NCI-H69 (cell line): ENCODE data around the gene CPED1.
A peak's percentile ranks its signal among the peaks of the same experiment; 100 is the strongest.

Experiments
- DNase-seq: peaks from one replicate; lab custom pipeline; 2025; lab: John Stamatoyannopoulos, UW

CPED1 gene

DNA sequence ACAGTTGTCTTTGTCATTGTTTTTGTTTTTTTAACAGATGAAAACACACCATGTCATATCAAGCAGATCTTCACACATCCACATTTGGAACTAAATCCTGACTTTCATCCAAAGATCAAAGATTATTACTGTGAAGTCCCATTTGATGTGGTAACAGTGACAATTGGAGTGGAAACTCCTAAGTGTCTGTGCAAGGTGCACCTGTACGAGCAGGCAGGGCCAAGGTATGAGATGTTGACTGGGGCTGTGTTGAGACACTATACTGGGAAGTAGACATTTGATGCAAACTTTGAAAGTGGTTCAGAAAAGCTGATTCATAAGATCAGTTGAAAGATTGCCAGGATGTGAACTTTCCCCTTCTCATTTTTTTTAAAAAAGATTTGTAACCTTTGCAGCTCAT lies 152.3 kb downstream of the CPED1 start:
- DNase-seq = no peak

DNA sequence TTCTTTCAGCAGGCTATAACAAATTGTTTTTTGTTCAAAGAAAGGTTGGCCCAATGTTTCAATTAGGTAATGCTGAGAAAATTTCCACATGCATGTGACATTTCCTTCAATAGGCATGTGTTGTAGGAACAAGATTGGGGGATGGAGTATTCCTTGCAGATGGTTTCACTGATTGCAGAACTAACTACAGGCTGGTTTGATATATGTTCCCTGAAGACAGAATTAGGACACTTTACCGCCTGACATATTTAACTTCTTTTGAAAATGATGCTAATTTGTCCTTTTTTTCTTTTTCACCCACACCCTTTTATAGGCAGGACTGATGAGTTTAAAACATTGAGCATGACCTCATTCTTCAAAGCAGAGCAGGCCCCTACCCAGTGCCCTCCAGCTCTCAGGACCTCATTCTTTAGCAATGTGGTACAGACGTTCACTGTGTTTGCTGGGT lies 163.3 kb downstream of the CPED1 start:
- peak; percentile 62 for DNase-seq

DNA sequence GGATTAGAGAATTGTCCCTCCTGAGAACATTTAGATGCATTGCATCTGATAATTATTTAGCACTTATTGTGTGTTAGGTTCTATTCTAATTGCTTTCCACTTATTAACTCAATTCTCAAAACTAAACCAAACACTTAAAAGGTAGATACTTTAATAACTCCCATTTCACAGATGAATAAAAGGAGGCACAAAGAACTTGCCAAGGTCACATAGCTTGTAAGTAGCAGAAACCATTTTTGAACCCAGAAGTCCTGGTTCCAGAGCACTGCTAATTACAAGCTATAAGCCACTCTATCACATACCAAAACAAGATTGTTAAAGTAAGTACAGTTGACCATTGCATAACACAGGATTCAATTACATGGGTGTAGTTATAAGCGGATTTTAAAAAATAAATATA lies 164.9 kb downstream of the CPED1 start:
- no peak for DNase-seq

DNA sequence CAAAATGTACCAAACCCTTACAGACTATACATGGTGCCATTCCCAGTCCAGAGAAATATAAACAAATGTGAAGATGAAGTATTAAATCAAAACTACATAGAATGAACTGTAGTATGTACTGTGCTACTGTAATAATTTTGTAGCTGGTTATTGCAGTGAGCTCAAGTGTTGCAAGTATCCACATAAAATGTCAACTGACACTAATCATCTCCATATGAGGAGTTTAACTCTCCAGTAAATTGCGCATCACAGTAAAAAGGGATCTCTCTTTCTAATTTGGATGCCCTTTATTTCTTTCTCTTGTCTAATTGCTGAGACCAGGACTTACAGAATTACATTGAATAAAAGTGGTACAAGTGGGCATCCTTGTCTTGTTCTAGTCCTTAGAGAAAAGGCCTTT lies 165.5 kb downstream of the CPED1 start:
- DNase-seq = no peak

DNA sequence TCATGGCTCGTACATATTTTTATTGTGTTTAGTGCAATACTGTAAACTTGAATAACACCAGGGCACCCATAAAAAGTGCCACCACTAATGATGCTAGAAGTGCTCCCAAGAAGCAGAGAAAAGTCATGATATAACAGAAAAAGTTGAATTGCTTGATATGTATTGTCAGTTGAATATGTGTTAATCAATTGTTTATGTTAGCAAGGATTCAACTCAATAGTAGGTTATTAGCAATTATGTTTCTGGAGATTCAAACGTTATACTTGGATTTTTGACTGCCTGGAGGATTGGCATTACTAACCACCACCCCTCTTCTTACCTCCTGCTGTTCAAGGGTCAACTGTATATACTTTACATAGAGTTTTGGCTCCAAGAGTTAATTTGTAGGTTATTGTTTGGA lies 168.3 kb downstream of the CPED1 start:
- no peak for DNase-seq

DNA sequence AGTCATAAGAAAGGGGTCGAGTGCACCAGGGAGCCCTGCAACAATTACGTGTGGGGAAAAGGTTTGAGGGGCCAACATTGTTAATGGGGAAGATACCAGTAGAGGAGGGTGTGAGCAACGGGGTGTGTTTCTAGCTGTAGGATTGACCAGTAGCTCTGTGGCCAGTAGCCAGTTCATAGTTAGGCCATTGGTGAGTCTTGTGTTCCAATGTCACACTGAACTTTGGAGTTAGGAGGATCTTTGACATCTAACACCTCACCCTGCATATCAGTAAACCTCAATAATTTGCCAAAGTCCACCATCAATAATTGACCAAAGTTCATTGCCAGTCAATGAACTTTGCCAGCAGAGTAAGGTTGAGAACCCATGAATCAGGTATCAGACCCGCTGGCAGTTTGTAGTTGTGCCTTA lies 168.8 kb downstream of the CPED1 start:
- DNase-seq = no peak

DNA sequence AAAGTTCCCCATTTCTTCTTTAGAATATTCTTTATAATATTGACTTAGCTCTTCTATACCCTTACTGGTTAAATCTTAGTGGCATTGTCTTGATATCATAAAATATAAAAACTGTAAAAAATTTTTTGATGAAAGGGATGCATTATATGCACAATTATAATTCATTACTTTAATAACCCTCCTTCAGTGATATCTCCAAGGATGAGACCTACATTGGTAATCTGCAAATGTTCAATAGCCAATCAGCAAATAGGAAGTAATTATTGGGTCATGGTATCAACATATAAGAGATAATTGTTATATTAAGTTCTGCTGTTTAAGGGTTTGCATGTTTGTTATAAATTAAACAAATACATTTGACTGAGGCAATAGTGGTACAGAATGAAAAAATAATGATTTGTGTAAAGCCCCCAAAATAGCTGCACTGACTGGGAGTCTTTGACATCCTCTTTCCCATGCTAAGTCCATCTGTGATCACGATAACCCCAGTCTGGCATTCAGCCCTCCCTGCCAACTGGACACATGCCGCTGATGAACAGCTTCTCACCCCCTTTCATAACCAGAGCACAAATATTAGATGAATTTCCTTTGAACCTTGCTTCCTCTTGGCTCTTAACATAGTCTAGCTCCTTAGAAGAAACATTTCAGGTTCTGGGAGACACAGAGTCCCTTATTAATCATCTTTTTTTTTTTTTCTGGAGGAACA lies 169.5 kb downstream of the CPED1 start:
- DNase-seq = no peak

DNA sequence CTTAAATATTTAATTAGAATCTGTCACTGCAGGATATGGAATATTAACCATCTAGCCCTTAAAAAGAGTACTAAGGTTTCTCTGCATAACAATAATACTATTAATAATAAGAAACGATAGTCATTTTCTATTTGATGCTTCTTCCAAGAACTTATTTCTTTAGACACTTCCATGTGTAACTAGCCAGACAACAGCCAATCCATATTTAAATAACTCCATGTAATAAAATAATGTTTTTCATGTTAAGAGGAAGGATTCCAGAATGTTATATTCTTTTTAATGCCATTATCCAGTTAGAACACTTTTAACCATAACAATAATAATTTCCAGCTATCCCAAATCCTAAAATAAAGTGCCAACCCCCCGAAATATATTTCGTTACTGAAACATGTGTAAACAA lies 170.2 kb downstream of the CPED1 start:
- no peak for DNase-seq

DNA sequence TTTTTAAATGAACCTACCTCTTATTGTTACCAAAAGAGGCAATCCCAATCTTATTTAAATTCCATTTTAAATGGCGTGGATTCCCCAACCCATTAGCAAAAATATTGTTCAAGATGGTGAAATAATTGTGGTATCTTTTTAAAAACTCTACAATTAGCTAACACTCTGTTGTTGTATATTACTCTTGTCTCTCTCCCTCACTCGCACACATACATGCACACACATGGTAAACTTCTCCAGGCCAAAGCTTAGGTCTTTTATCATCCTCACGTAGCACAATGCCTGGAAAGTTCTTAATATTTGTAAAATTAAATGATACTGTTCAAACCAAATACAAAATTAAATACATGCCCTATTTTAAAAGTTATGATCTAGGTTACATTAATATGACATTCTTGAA lies 171.0 kb downstream of the CPED1 start:
- DNase-seq = no peak

DNA sequence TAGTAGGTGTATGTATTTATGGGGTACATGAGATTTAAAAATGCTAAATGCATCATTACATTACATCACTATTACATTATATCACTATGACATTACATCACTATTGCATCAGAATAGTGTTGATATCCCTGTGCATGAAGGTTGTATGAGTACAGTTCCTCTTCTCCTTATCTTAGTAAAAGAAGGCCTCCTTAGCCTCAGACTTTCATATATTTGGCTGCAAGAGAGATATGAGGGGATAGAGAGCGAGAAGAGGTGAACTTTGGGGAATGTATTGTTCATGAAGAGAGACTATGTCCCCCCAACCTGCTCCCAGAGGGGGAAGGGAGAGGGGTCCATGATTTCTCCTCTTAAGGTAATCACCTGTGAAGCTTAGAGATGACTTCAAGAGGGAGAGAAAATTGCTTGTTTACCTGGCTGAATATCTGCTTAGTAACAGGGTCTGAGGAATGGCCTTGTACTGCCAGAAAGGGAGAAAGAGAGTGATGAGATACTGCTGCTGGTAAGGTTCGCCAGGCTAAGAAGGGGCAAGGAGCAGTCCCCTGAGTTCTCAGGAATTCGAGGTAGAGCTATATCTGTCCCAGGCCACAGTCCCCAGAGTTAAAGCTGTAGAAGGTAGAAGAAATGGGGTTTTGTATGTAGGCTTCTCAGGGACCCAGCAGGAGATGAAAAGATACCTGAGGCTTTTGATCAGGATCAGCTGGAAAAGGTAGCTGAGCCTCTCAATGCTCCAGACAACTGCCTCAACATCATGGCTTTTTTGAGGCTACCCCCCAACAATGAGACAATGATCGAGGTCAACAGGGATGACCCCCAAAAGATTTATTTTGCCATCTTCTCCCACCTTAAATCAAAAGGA lies 171.9 kb downstream of the CPED1 start:
- DNase-seq = no peak

DNA sequence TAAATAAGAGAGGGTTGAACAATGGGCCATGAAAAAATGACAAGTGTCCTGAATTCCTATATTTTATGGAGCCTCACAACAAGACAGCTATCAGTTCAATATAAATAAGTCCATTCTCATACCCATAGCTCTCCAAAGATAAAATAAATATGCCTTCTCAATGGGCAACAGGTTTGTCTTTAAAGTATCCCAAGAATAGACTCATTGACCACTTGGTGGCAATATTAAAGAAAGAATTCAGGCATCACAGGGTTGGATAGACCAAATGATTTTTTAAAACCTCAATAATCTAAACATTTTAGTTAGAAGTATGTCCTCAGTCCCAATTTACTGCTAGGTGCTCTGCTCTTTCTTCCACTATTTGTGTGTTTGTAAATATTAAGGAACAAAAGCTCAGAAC lies 175.2 kb downstream of the CPED1 start:
- DNase-seq = peak; percentile 45

DNA sequence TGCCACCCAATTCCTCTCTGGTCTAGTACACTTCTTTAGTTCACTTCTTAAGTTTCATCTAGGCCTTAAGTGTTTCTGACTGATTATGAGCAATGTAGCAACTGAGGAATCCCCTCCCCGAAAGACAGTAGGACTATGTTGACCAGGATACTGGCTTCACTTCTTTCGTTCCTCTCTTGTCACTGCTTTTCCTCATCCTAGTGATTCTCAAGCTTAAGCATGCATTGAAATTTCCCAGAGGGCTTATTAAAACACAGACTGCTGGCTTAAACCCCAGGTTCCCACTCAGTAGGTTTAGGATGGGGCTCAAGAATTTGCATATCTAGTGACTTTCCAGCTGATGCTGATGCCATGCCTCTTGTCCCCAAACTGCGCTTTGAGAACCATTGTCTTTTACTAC lies 175.7 kb downstream of the CPED1 start:
- no peak for DNase-seq

DNA sequence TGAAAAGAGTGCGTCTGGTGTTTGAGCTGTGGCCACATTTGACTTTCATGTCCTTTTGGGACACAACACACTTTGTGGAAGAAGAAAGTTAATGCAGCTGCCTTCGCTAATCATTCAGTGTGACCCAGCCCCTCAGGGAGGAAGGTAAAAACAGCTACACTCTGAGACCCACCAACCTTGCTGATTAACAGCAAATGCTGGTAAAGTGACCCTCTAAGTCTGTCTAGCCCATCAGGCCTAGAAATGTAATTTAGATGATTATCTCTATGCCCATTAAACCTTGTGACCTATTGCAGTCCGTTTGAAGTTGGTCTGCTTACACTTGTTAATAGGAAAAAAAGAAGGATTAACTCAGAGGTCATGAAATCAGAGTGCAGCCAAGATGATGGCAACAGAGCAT lies 178.4 kb downstream of the CPED1 start:
- DNase-seq = no peak

DNA sequence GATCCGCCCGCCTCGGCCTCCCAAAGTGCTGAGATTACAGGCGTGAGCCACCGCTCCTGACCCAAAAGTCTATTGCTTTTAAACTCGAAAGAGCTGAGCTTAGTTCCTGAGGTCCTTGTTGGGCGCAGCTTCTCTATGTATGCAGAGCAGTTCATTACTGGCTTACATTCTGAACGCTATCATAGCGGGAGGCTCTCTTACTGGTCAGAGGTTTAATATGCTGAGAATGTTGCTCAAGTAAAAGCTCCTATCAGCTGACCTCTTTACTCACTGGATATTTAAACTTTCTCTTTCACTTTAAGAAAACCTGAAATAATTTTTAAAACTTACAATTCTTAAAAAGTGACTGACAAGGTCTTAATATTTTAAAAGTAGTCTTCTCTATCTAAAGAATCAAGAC lies 179.5 kb downstream of the CPED1 start:
- DNase-seq = no peak

DNA sequence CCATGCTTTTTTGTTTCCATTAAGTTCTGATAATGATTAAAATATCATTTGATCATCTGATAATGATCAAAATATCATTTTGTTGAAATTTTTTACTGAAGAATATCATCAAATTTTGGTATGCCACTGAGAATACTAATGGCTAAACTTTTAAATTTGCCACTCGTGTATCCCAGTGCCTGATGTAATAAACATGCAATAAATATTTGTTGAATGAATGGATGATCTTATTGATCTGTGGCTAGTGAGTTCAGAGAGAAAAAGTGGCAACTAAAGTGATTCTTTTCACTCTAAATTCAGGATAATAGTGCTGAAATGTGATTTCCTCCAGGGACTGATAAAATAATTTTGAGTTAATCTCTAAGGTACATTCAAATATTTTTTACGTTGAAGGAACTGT lies 181.0 kb downstream of the CPED1 start:
- DNase-seq = no peak

DNA sequence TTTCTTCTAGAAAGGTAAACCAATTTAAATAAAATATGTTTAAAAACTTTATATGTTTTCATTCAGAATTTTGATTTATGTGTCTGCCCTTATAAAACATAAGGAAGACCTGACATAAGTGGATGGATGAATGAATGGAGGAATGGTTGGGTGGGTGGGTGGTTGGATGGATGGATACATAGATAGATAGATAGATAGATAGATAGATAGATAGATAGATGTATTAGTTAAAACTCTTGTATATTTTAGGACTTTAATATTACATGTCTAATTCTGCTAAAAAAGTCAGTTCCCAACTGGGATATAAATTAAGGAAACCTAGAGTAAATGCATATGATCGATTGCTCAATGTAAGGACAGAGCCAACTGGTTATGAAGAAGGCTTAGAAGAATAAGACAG lies 184.0 kb downstream of the CPED1 start:
- no peak for DNase-seq

DNA sequence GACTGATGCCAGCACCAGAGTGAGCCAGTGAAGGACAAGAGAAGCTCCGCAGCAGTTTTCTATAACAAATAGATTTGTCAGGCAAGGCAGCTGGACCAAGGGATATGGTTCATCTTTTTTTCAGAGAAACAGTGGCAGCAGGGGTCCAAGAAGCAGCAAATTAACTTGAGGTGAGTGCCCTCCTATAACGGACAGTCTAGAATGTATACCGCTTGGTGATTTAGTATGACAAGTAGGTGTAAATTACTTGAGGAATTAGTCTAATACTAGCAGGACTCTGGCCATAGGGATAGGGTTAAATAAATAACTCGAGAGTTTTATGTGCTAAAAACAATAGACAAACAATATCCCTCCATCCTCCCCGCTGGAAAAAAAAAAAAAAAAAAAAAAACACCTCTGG lies 187.3 kb downstream of the CPED1 start:
- peak; percentile 75 for DNase-seq

DNA sequence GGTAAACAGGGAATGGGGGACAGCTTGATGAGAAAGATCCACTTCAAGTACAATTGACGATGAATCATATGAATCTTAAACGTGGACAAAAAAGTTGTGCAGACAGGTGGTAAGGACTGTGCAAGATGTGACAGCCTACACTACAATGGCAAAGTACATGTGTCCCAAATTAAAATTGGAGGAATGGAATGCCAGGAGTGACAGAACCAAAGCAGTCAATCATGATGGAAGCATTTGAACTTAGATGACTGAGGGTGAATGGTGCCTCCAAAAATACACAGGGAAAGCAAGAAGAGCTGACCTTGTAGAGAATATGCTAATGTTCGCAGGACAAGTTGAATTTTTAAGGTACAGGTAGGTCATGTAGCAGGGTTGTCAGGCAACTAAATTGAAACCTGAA lies 189.9 kb downstream of the CPED1 start:
- no peak for DNase-seq

DNA sequence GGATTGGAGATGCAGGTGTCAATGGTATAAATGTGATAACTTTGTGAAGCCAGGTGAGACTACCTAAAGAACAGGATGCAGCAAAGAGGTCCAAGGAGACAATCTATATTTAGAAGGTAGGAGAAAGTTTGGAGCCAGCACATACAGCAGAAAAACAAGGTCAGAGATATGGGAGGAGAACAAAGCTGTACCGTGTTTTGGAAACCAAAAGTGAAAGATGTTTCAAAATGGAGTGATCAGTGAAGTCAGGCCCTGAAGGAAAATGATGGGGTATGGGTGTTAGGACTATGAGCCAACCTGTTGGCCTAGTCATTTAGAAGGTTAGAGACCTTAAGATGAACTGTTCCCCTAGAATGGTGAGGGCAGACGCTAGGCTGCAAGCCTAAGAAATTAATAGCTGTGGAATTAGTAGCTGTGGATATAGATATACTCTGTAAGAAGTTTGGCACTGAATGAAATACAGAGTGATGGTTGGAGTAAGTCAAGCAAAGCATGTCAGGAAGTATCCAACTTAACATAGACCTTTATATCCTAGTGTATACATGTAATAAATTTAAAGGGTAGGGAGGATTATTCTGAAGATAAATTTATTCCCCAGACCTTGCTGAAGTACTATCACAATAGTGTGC lies 190.5 kb downstream of the CPED1 start:
- no peak for DNase-seq

DNA sequence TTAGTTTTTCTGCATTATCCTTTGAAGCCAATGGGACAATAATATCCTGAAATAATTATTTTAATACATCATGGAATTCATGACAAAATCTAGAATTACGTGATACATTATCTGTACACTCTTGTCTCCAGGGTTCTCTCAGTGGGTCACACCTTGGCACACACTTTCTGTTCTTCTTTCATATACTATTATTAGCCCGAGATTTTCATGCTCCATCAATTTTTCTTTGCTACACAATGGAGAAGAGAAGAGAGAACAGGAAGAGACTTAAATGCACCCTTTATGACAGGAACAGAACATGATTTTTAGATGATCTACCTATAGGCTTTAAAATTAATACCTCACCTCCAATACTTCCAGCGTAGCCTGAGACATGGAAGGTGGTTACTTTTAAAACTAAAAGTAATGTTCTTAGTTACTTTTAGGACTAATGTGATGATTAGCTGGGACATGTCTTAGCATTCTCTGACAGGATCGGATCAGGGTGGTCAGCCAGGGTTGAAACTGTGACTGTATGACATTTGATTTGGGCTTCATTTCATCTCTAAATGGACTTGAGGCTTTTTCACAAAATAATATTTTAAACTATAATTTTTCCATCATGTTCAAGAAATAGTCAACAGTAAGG lies 192.0 kb downstream of the CPED1 start:
- peak; percentile 56 for DNase-seq

DNA sequence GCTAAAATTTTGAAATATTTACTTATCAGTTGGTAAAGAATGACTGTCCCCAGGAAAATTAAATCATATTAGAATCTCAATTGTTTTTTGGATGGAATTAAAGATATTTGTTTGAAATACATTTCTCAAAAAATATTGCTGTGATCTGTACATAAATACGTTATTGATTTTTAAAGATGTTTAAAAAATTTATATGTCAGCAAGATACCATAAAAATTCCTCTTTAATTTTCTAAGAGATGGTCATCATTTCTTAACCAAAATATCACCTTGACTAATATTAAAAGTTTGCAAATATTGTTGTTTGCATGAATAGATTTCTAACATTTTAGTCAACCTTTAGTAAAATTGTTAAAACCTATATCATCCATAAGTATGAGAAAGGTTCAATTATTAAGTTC lies 192.8 kb downstream of the CPED1 start:
- no peak for DNase-seq

DNA sequence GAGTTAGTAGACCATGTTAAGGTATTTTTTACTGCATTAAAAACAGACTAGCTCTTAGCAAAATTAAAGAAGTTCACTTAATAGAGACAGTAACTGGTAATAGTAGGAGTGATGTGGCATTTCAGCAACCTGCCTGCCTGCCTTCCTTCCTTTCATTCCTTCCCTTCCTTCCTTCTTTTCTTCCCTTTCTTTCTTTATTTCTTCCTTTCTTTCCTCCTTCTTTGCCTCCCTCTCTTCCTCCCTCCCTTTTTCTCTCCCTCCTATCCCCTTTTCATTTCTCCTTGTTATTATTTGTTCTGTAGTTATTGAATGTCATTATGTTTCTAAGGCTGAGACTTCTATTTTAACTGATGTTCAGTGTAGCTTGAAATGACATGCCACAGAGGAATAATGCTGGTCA lies 193.8 kb downstream of the CPED1 start:
- DNase-seq = no peak

DNA sequence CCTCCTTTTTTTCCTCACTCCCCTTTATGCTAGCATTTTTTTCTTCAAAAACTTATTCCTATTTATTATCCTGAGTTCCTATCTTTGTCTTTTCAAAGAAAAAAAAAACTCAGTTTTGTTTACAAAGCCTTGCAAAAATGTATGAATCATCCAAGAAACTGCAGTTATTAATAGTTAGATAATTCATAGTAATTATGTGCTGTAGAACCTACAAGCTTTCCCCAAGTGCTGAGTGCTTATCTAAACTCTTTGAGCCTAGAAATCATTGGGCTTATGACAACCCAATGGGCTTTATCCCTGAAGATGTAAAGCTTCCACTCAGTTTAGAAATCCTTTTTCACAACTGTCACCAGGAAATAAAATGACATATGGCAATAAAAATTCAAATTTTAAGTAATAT lies 194.4 kb downstream of the CPED1 start:
- peak; percentile 23 for DNase-seq
